ENCODE measurements around the gene NAGS.

DNA sequence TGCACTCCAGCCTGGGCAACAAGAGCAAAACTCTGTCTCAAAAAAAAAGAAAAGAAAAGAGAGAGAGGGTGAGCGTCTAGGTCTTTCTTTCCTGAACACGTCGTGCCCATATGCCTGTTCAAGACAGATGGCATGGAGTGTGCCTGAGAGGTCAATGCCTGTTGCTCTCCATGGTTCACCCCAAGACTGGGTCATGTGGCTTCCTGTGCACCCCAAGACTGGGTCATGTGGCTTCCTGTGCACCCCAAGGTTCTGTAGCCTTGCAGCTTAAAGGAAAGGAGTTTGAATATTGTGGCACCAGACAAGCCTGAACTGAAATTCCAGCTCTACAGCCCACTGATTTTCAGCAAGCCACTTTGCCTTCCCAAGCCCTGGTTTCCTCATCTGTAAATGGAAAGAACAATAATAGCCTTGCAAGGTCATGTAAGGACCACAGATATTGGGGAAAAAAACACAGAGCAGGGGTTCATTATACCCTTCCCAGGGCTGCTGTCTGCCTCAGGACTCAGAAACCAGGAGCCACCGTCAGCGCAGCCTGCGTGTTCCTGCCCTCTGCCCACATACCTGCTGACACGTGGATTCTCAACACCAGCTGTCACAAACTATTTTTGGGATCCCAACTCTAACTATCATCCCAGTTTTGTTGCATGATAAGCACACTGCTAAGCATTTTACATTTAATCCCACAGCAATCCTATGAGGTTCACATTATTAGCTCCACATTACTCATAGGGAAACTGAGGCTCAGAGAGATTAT, 18.0 kb upstream of the NAGS start:
- TF ChIP-seq, protein P1, sequence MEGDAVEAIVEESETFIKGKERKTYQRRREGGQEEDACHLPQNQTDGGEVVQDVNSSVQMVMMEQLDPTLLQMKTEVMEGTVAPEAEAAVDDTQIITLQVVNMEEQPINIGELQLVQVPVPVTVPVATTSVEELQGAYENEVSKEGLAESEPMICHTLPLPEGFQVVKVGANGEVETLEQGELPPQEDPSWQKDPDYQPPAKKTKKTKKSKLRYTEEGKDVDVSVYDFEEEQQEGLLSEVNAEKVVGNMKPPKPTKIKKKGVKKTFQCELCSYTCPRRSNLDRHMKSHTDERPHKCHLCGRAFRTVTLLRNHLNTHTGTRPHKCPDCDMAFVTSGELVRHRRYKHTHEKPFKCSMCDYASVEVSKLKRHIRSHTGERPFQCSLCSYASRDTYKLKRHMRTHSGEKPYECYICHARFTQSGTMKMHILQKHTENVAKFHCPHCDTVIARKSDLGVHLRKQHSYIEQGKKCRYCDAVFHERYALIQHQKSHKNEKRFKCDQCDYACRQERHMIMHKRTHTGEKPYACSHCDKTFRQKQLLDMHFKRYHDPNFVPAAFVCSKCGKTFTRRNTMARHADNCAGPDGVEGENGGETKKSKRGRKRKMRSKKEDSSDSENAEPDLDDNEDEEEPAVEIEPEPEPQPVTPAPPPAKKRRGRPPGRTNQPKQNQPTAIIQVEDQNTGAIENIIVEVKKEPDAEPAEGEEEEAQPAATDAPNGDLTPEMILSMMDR (IDR thresholded peaks at IDR 0.05; ENCODE audit: low read length) = no peak
- TF ChIP-seq EZH2 (optimal IDR thresholded peaks at IDR 0.05; ENCODE audit: low read depth, low read length) = no peak

All from MM.1S (cell line).